HL-60 (cell line): ENCODE results near the gene CNST.

Source experiments
- CTCF ChIP-seq: IDR thresholded peaks from one replicate; pipeline ENCODE4 v1.5.1; 2011; ENCODE audit warnings: low read length, control low read depth, inconsistent platforms; ENCODE audit not compliant: insufficient read depth
- GABPA ChIP-seq: IDR thresholded peaks from 2 replicates; pipeline ENCODE4 v1.6.1; 2012; ENCODE audit warnings: low read depth
- POLR2AphosphoS5 ChIP-seq: IDR thresholded peaks from 2 replicates; pipeline ENCODE4 v1.6.1; 2012; ENCODE audit warnings: low read depth
- REST ChIP-seq: IDR thresholded peaks from 2 replicates; pipeline ENCODE4 v1.6.1; 2012; ENCODE audit warnings: low read depth; ENCODE audit not compliant: insufficient replicate concordance

- TF ChIP-seq CTCF (no peak), GABPA (no peak), POLR2AphosphoS5 (no peak), REST (no peak)
These were observed 65.2 kb downstream of the CNST start for GRCh38 chr1:246631426-246631825.
